HepG2 (cell line): ENCODE measurements around the gene ZNF324B. TPM values are rescaled to one million over a fixed set of nuclear protein-coding genes. Genes with fewer than 3 reads are reported as not detected.

Source experiments
- CBFB ChIP-seq: sonication (generic); formaldehyde crosslinking; IDR thresholded peaks from 2 replicates; pipeline ENCODE4 v1.4.0; 2020; ENCODE audit warnings: missing genetic modification reagents
- CC2D1A ChIP-seq: sonication (generic); formaldehyde crosslinking; IDR thresholded peaks from 2 replicates; pipeline ENCODE4 v1.8.1; 2023; ENCODE audit warnings: mild to moderate bottlenecking, missing genetic modification reagents
- DDIT3 ChIP-seq: sonication (generic); formaldehyde crosslinking; IDR thresholded peaks from 2 replicates; pipeline ENCODE4 v1.4.0; 2020; ENCODE audit warnings: mild to moderate bottlenecking, missing genetic modification reagents
- DR1 ChIP-seq: sonication (generic); formaldehyde crosslinking; IDR thresholded peaks from 2 replicates; pipeline ENCODE4 v1.8.0; 2021; ENCODE audit warnings: mild to moderate bottlenecking, missing genetic modification reagents, inconsistent platforms
- FOSL2 ChIP-seq: sonication (generic); formaldehyde crosslinking; IDR thresholded peaks from 2 replicates; pipeline ENCODE4 v1.4.0; 2020; ENCODE audit warnings: missing genetic modification reagents
- HBP1 ChIP-seq: IDR thresholded peaks from 2 replicates; pipeline ENCODE4 v1.6.1; 2016; ENCODE audit warnings: low read depth, control low read depth
- MEIS2 ChIP-seq: sonication (generic); formaldehyde crosslinking; IDR thresholded peaks from 2 replicates; pipeline ENCODE4 v1.9.0; 2021; ENCODE audit warnings: mild to moderate bottlenecking, missing genetic modification reagents
- MXI1 ChIP-seq: IDR thresholded peaks from 3 replicates; pipeline ENCODE4 v1.6.1; 2012; ENCODE audit warnings: low read depth, low read length, inconsistent platforms, borderline replicate concordance
- NR1H2 ChIP-seq: sonication (generic); formaldehyde crosslinking; IDR thresholded peaks from 2 replicates; pipeline ENCODE4 v1.8.1; 2022; ENCODE audit warnings: low read depth, missing genetic modification reagents, borderline replicate concordance
- ONECUT2 ChIP-seq: sonication (generic); formaldehyde crosslinking; IDR thresholded peaks from 2 replicates; pipeline ENCODE4 v1.4.0; 2020; ENCODE audit warnings: missing genetic modification reagents
- PAF1 ChIP-seq: IDR thresholded peaks from 2 replicates; pipeline ENCODE4 v1.6.1; 2016; ENCODE audit warnings: missing genetic modification reagents, missing compliant biosample characterization
- PBX3 ChIP-seq: sonication (generic); formaldehyde crosslinking; IDR thresholded peaks from 2 replicates; pipeline ENCODE4 v1.8.1; 2023; ENCODE audit warnings: missing genetic modification reagents, inconsistent platforms, borderline replicate concordance
- PRMT3 ChIP-seq: sonication (generic); formaldehyde crosslinking; IDR thresholded peaks from 2 replicates; pipeline ENCODE4 v1.8.1; 2022; ENCODE audit warnings: low read depth, mild to moderate bottlenecking, moderate library complexity, missing genetic modification reagents, borderline replicate concordance
- SP1 ChIP-seq, 2 experiments: fragments of 450-650 bp in 1 of 2; sonication (generic) in 1 of 2; formaldehyde crosslinking in 1 of 2; IDR thresholded peaks; 2 replicates each; pipeline versions ENCODE4 v1.4.0 to v1.6.1; 2016 to 2020; ENCODE audit warnings: missing genetic modification reagents in 1 of 2
- SP4 ChIP-seq: sonication (generic); formaldehyde crosslinking; IDR thresholded peaks from 2 replicates; pipeline ENCODE4 v1.8.1; 2023; ENCODE audit warnings: mild to moderate bottlenecking, missing genetic modification reagents
- TOE1 ChIP-seq: sonication (generic); formaldehyde crosslinking; IDR thresholded peaks from 2 replicates; pipeline ENCODE4 v1.4.0; 2020; ENCODE audit warnings: mild to moderate bottlenecking, missing genetic modification reagents
- TRIM24 ChIP-seq: sonication (generic); formaldehyde crosslinking; IDR thresholded peaks from 2 replicates; pipeline ENCODE4 v1.8.0; 2022; ENCODE audit warnings: mild to moderate bottlenecking, missing genetic modification reagents
- ZBTB10 ChIP-seq: sonication (generic); formaldehyde crosslinking; IDR thresholded peaks from 2 replicates; pipeline ENCODE4 v1.4.0; 2020; ENCODE audit warnings: missing genetic modification reagents, borderline replicate concordance
- ZBTB7A ChIP-seq: sonication (generic); formaldehyde crosslinking; IDR thresholded peaks from 2 replicates; pipeline ENCODE4 v1.8.0; 2022; ENCODE audit warnings: mild to moderate bottlenecking, missing genetic modification reagents
- ZNF230 ChIP-seq: sonication (generic); formaldehyde crosslinking; IDR thresholded peaks from 2 replicates; pipeline ENCODE4 v1.4.0; 2020; ENCODE audit warnings: mild to moderate bottlenecking, missing genetic modification reagents
- ZNF430 ChIP-seq: sonication (generic); formaldehyde crosslinking; IDR thresholded peaks from 2 replicates; pipeline ENCODE4 v1.9.0; 2021; ENCODE audit warnings: mild to moderate bottlenecking, missing genetic modification reagents
- ZNF468 ChIP-seq: sonication (generic); formaldehyde crosslinking; IDR thresholded peaks from 2 replicates; pipeline ENCODE4 v1.8.0; 2022; ENCODE audit warnings: mild to moderate bottlenecking, moderate library complexity, missing genetic modification reagents
- ZNF569 ChIP-seq: sonication (generic); formaldehyde crosslinking; IDR thresholded peaks from 2 replicates; pipeline ENCODE4 v1.5.0; 2020; ENCODE audit warnings: mild to moderate bottlenecking, missing genetic modification reagents, moderate library complexity, borderline replicate concordance
- ZNF619 ChIP-seq: sonication (generic); formaldehyde crosslinking; IDR thresholded peaks from 2 replicates; pipeline ENCODE4 v1.4.0; 2020; ENCODE audit warnings: mild to moderate bottlenecking, missing genetic modification reagents
- polyA plus RNA-seq, 8 experiments: library from polyadenylated mRNA; depleted of rRNA in 3 of 8; stranded (reverse) in 7 of 8; unstranded in 1 of 8; fragments of >200 nt; fragmentation: Illumina TruSeq in 4 of 8; extraction: Trizol in 4 of 8; gene quantifications; 2 replicates each; pipeline versions ENCODE4 v1.2.1 to v1.2.3, GENCODE V29; 2011 to 2016; ENCODE audit warnings: low read depth in 4 of 8, missing spikeins in 1 of 8, mixed read lengths in 1 of 8; ENCODE audit not compliant: insufficient read depth in 1 of 8
- total RNA-seq, 5 experiments: library from RNA; depleted of rRNA; stranded (reverse); fragments of >200 nt; fragmentation: Illumina TruSeq; extraction: Trizol; gene quantifications; 2 replicates each; pipeline ENCODE4 v1.2.3, GENCODE V29; 2016; ENCODE audit warnings: low read depth in 1 of 5

The ZNF324B gene
- total and polyA plus RNA-seq, 2 of the 13 experiments (the other 11 are each of a cell fraction or from before 2014, with no cell fraction given) = 0.53 to 3.0 TPM

- TF ChIP-seq ONECUT2 (CRISPR knock-in tag) (no peak), FOSL2 (CRISPR knock-in tag) (peak; percentile 46), ZNF569 (CRISPR knock-in tag) (no peak), PBX3 (CRISPR knock-in tag) (0 out of 2 replicates have a peak, but pooled peaks have one; percentile 48), MXI1 (peak; percentile 97), DR1 (CRISPR knock-in tag) (no peak), DDIT3 (CRISPR knock-in tag) (no peak), HBP1 (CRISPR knock-in tag) (peak; percentile 81), NR1H2 (no peak), ZNF619 (CRISPR knock-in tag) (no peak), ZNF468 (CRISPR knock-in tag) (no peak), SP4 (CRISPR knock-in tag) (peak; percentile 86), TOE1 (CRISPR knock-in tag) (no peak), CBFB (CRISPR knock-in tag) (no peak; the same call in 1 of the 2 replicates), PRMT3 (CRISPR knock-in tag) (no peak), PAF1 (CRISPR knock-in tag) (no peak), SP1 (IDR thresholded peaks at IDR 0.05) (no peak), SP1 (CRISPR knock-in tag; IDR thresholded peaks at IDR 0.05) (no peak; the same call in none of the 2 replicates), ZBTB10 (CRISPR knock-in tag) (no peak), TRIM24 (CRISPR knock-in tag) (no peak), ZNF430 (no peak; the same call in 1 of the 2 replicates), ZBTB7A (CRISPR knock-in tag) (peak; percentile 75; the same call in 1 of the 2 replicates), CC2D1A (CRISPR knock-in tag) (no peak), MEIS2 (0 out of 2 replicates have a peak, but pooled peaks have one; percentile 29), ZNF230 (CRISPR knock-in tag) (no peak; the same call in none of the 2 replicates)
These were observed 24.5 kb downstream of the ZNF324B start, which contains the start of gene ZNF446 (continued) for GRCh38 chr19:58475714-58476497.
